IPS-18a (cell line): ENCODE measurements around the gene TMEM119.

ENCODE experiments used
- H3K27ac ChIP-seq: one replicate; pipeline ENCODE4 v1.5.1; 2013; ENCODE audit warnings: low read length
- H3K27me3 ChIP-seq: one replicate; pipeline ENCODE4 v1.6.1; 2013; ENCODE audit warnings: mild to moderate bottlenecking, low read length; ENCODE audit not compliant: control insufficient read depth, insufficient read depth
- H3K36me3 ChIP-seq: one replicate; pipeline ENCODE4 v1.6.1; 2013; ENCODE audit warnings: low read depth, low read length; ENCODE audit not compliant: control insufficient read depth
- H3K4me1 ChIP-seq: one replicate; pipeline ENCODE4 v1.6.1; 2013; ENCODE audit warnings: low read depth, low read length; ENCODE audit not compliant: control insufficient read depth
- H3K4me3 ChIP-seq: one replicate; pipeline ENCODE4 v1.5.1; 2013; ENCODE audit warnings: low read length
- H3K9ac ChIP-seq: one replicate; pipeline ENCODE4 v1.6.1; 2013; ENCODE audit warnings: mild to moderate bottlenecking, low read length, moderate library complexity
- H3K9me3 ChIP-seq: one replicate; pipeline ENCODE4 v1.6.1; 2013; ENCODE audit warnings: low read depth, low read length; ENCODE audit not compliant: control insufficient read depth

The TMEM119 gene

DNA sequence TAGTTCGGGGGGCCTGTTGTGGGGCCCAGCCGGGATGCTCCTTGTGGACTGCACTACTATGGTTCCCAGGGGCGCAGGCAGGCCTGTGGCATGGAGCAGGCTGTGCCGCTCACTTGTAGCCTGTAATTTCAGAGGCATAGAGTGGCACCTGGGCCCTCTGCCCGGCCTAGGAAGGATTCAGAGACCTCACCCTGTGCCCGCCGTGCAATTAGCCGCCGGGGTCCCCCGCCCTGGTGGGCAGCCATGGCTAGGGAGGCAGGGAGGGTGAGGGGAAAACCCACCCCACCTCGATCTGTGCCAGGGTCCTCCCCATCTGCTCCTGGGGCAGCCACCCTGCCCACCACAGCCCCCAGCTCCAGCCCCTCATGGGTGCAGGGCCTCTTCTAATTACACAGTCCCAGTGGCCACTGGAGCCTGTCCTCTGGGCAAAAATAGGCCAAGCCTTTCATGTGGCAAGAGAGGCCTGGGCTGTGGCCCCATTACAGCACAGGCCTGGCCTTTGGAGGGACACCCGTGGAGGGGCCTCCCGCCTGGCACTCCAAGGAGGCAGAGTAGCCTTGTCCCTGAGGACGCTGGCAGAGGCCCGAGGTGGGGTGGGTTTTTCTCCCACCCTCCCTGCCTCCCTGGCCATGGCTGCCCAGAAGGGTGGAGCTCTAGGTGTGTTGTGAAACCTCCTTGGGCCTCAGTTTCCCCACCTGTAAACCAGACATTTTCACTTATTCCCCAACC lies 5.3 kb upstream of the TMEM119 start:
- no peak overlapping the region for H3K4me3 ChIP-seq
- H3K27me3 ChIP-seq = no peaks in the 10 kb centered on the region
- H3K27ac ChIP-seq = no peak overlapping the region
- H3K9ac ChIP-seq = no peak overlapping the region
- no peaks in the 10 kb centered on the region for H3K4me1 ChIP-seq
- H3K9me3 ChIP-seq = no peaks in the 10 kb centered on the region
- no peaks in the 10 kb centered on the region for H3K36me3 ChIP-seq

DNA sequence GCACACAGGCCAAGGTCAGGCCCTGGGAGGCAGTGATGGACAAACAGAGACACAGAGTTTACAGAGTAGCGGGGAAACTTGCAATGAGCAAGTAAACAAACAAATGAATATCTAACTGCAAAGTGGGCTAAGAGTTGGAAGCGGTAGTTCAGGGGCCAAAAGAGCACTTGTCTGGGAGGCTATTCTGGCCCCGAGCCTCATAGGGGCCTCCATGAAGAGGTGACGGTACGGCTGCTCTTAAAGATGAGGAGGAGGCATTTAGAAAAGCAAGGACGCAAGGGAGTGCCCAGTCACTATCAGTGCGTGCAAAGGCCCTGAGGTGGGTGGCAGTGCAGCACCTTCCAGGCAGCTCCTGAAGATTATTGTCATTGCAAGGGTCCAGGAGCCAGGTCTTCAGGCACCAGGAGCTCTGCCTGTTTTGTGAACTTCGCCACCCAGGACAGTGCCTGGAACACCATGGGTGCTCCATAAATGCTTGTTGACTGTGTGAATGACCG lies 4.4 kb upstream of the TMEM119 start:
- H3K27me3 ChIP-seq = no peaks in the 10 kb centered on the region
- H3K9me3 ChIP-seq = no peaks in the 10 kb centered on the region
- H3K27ac ChIP-seq = no peak overlapping the region
- no peaks in the 10 kb centered on the region for H3K4me1 ChIP-seq
- H3K4me3 ChIP-seq = no peak overlapping the region
- no peak overlapping the region for H3K9ac ChIP-seq
- H3K36me3 ChIP-seq = no peaks in the 10 kb centered on the region

DNA sequence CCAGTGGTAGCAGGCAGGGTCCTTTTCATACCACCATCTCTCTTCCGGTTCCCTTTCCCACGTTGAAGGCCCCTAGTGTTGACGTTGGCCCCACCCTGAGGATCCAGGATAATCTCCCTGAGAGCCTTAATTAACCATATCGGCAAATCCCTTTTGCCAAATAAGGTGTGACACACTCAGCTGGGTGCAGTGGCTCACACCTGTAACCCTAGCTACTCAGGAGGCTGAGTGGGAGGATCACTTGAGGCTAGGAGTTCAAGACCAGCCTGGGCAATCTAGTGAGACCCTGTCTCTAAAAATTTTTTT lies 2.8 kb upstream of the TMEM119 start:
- H3K27ac ChIP-seq = no peak overlapping the region
- H3K27me3 ChIP-seq = no peaks in the 10 kb centered on the region
- no peak overlapping the region for H3K4me3 ChIP-seq
- H3K9me3 ChIP-seq = no peaks in the 10 kb centered on the region
- H3K36me3 ChIP-seq = no peaks in the 10 kb centered on the region
- H3K4me1 ChIP-seq = no peaks in the 10 kb centered on the region
- no peak overlapping the region for H3K9ac ChIP-seq

DNA sequence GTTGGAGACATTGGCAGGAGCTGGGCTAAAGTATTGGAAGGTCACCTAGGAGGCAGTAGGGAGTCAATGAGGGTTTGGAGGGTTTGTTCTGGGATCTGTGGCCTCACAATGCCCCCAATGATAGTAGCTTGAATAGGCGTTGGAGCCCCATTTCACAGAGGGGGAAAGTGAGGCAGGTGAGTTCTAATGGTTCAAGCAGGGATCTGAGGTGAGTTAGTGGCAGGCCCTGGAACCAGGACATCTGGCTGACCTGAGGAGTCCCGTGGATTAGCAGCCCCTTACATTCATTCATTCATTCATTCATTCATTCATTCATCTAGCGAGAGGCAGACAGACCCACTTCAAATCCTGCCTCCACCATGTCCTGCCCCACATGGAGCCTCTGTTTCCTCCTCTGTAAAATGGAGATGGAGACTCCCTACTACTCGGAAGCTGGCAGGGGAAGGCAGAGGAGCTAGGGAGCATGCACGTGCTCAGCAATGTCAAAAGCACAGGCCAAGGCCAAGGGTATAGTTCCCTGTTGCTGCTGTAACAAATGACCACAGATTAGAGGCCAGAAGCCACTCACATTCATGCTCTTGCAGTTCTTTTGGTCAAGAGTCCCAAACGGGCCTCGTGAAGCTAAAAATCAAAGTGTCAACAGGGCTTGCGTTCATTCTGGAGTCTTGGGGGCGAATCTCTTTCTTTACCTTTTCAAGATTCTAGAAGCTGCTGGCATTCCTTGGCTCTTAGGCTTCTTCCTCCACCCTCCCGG lies 2.2 kb upstream of the TMEM119 start:
- H3K27me3 ChIP-seq = no peaks in the 10 kb centered on the region
- H3K9ac ChIP-seq = no peak overlapping the region
- no peaks in the 10 kb centered on the region for H3K36me3 ChIP-seq
- no peak overlapping the region for H3K4me3 ChIP-seq
- no peaks in the 10 kb centered on the region for H3K4me1 ChIP-seq
- H3K27ac ChIP-seq = no peak overlapping the region
- no peaks in the 10 kb centered on the region for H3K9me3 ChIP-seq

DNA sequence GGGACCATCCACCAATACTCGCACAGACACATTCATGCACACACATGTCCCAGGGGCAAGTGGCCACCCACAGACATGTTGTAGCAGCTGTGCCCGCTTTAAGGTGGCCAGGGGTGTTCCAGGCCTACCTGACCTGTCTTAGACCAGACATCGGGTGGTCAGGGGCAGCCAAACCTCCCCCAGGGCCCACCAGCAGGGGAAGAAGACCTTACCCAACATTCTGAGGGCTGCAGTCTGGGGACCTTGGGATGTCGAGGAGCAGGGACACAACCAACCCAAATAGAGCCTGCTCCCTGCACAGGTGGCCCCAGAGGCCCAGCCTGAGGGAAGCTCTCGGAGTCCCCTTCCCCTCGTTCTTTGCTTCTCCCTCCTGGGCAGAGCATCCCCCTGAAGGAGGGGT lies 1.7 kb upstream of the TMEM119 start:
- Histone ChIP-seq H3K4me1 (no peaks in the 10 kb centered on the region), H3K4me3 (no peak overlapping the region), H3K9ac (no peak overlapping the region), H3K36me3 (no peaks in the 10 kb centered on the region), H3K9me3 (no peaks in the 10 kb centered on the region), H3K27me3 (no peaks in the 10 kb centered on the region), H3K27ac (no peak overlapping the region)

DNA sequence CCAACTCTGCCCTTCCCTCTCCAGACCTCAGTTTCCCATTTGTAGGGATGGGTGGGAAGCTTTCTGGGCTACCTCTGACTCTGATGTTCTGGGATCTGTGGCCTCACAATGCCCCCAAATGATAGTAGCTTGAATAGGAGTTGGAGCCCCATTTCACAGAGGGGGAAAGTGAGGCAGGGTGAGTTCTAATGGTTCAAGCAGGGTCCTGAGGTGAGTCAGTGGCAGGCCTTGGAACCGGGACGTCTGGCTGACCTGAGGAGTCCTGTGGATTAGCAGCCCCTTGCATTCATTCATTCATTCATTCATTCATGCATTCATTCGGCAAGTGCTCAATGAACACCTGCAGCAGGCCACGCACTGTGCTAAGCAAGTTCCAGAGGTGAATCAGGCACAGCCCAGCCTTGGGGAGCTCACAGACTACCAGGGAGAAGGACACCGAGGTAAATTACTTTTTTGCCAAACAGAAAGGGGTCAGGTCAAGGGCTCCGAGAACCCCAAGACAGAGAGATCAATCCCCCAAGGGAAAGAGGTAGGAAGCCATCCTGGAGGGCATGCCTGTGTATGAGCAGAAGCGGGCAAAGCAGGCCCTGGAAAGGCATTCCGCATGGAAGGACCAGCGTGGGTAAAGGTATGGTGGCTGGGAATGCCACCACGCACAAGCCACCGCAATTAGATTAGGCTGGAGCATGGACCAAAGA lies 818 bp upstream of the TMEM119 start:
- Histone ChIP-seq H3K27ac (no peak overlapping the region), H3K9me3 (no peaks in the 10 kb centered on the region), H3K4me1 (no peaks in the 10 kb centered on the region), H3K9ac (no peak overlapping the region), H3K36me3 (no peaks in the 10 kb centered on the region), H3K27me3 (no peaks in the 10 kb centered on the region), H3K4me3 (no peak overlapping the region)

DNA sequence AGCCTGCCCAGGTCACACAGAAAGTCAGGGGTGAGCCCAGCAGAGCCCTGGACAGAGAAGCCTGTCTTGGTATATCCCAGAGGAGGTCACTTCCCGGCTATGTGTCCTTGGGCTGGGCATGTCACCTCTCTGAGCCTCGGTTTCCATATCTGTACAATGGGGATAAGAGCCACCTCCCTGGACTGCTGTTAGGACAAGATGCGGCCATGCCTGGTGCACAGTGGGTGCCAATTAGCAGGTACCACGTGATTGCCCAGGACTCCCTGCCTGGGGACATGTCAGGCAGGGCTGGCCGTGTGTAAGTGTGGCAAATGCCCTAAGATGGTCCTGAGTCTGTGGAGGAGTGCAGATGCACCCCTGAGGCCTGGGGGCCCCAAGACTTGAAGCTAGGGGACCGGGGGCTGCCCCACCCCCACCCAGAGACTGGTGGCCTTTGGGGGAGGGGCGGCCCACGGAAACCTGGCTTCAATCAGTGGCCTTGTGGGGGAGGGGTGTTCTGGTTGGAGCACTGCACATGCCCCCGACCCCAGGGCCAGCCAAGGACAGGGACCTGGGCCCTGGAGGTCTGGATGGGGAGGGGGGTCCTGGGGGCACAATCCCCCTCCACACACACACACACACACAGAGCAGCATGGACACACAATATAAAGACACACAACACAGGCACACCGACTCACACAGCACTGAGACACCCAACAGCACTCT lies 878 bp downstream of the TMEM119 start:
- Histone ChIP-seq H3K36me3 (no peaks in the 10 kb centered on the region), H3K9ac (no peak overlapping the region), H3K9me3 (no peaks in the 10 kb centered on the region), H3K4me1 (no peaks in the 10 kb centered on the region), H3K4me3 (no peak overlapping the region), H3K27ac (no peak overlapping the region), H3K27me3 (no peaks in the 10 kb centered on the region)

DNA sequence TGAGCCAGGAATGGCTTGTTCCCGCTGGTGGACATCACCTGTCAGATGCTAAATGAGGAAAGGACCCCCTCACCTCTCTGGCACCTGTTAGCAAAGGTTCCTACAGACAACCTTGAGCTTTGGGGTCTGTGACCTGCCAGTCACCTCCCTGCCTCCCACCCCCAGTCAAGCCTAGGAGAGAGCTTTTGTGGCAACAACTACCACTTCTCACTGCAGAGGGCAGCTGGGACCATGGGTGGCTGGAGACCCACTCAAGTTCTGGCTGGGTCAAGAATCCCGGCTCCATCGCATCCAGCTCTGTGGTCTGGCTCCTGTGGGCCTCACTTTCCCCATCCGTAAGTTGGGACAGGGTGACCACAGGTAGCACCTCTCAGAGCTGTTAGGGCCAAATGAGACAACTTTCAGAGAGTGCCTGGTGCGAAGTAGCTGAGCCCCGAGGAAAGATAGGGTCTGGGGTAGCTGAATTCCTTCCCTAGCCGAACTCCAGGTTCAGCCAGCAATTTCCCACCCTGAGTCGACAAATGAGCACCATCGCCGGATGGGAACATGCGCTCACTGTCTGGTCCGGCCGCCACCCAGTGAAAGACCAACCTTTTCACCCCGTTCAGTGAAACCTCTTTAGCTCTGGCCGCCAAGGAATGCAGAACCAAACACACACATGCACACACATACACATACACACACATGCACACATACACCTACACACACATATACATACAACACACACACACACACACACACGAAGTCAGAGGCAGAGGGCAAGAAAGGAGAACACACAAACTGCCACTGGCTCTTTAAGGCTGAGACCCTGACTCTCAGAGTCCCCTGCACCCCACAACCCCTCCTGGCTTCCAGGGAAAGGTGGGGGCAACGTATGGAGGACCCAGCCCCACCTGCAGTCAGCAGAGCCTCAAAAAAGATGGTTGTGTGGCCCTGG lies 1.9 kb downstream of the TMEM119 start:
- no peak overlapping the region for H3K9ac ChIP-seq
- no peaks in the 10 kb centered on the region for H3K9me3 ChIP-seq
- H3K4me1 ChIP-seq = no peaks in the 10 kb centered on the region
- no peak overlapping the region for H3K4me3 ChIP-seq
- H3K27me3 ChIP-seq = no peaks in the 10 kb centered on the region
- H3K36me3 ChIP-seq = no peaks in the 10 kb centered on the region
- H3K27ac ChIP-seq = no peak overlapping the region

DNA sequence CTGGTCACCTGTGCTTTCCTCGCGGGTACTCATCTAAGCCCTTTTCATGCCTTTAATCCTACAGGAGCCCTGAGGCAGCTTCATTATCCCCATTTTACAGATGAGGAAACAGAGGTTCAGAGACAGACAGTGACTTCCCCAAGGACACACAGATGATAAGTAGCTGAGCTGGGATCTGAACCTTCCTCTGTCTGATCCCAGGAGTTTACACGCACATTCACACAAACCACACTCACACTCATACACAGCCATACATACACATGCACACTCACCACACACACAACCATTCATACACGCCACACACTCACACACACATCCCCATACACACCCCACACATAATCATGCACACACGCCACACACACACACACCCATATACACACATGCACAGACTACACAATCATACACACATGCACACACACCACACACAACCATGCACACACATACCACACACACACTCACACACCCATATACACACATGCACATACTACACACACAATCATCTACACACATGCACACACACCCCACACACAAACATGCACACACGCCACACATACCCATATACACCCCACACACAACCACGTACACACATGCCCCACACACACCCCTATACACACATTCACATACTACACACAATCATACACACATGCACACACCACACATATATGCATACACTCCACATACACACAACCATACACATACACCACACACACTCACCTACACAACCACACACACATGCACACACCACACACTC lies 2.7 kb downstream of the TMEM119 start:
- Histone ChIP-seq H3K36me3 (no peaks in the 10 kb centered on the region), H3K9ac (no peak overlapping the region), H3K9me3 (no peaks in the 10 kb centered on the region), H3K27ac (no peak overlapping the region), H3K27me3 (no peaks in the 10 kb centered on the region), H3K4me3 (no peak overlapping the region), H3K4me1 (no peaks in the 10 kb centered on the region)

DNA sequence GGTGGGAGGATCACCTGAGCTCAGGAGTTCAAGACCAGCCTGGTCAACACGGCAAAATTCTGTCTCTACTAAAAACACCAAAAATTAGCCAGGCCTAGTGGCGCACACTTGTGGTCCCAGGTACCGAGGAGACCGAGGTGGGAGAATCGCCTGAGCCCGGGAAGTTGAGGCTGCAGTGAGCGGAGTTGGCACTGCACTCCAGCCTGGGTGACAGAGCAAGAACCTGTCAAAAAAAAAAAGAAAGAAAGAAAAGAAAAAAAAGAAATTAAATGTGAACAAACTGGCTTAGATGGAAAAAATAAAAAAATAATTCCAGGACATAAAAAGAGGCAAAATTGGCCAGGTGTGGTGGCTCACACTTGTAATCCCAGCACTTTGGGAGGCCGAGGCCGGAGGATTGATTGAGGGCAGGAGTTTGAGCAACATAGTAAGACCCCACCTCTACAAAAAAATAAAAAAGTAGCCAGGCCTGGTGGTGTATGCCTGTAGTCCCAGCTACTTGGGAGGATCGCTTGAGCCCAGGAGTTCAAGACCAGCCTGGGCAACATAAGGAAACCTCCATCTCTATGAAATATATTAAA lies 3.5 kb downstream of the TMEM119 start:
- H3K9ac ChIP-seq = no peak overlapping the region
- no peaks in the 10 kb centered on the region for H3K36me3 ChIP-seq
- no peaks in the 10 kb centered on the region for H3K27me3 ChIP-seq
- no peak overlapping the region for H3K27ac ChIP-seq
- no peak overlapping the region for H3K4me3 ChIP-seq
- H3K9me3 ChIP-seq = no peaks in the 10 kb centered on the region
- H3K4me1 ChIP-seq = peaks cover 5% of the 10 kb centered on the region
